GM12878 (cell line): Measurements from ENCODE around the gene GMPR2. TPM values are rescaled to one million over a fixed set of nuclear protein-coding genes. Genes with fewer than 3 reads are reported as not detected.

Experiments
- ATAC-seq: fragments of 200-7000 bp; cut with Tn5 transposase; 3 replicates; pipeline ENCODE4 v1.9.1; 2020; ENCODE audit warnings: mild to moderate bottlenecking, moderate library complexity
- BruUV-seq: library from RNA; stranded (reverse); fragments of 400-500 nt; replicated peaks from 2 replicates; lab custom pipeline; 2021; lab: Mats Ljungman, UMichigan
- CTCF ChIA-PET: fragments of 300-600 bp; sonication (Branson Sonifier 250); formaldehyde crosslinking; extraction: SDS; loops from one replicate; lab custom pipeline; 2021; ENCODE audit warnings: inconsistent platforms; lab: Yijun Ruan, JAX
- POLR2A ChIA-PET: fragments of 350-600 bp; formaldehyde crosslinking; extraction: SDS; loops from one replicate; lab custom pipeline; 2021; ENCODE audit warnings: inconsistent platforms; lab: Charles Lee
- RAD21 ChIA-PET: fragments of 300-600 bp; sonication (Branson Sonifier 250); formaldehyde crosslinking; loops from one replicate; lab custom pipeline; 2023; ENCODE audit warnings: antibody characterized with exemption; ENCODE audit not compliant: unreplicated experiment; lab: Charles Lee
- SMC1A ChIA-PET: fragments of 300-600 bp; sonication (Branson Sonifier 250); formaldehyde crosslinking; loops from one replicate; lab custom pipeline; 2023; ENCODE audit not compliant: unreplicated experiment, uncharacterized antibody; lab: Charles Lee
- DNase-seq: peaks from one replicate; pipeline ENCODE4 v3.0.0-alpha.2; 2011; ENCODE audit warnings: low read depth, low spot score
- FAIRE-seq: peaks from 3 replicates; lab custom pipeline; 2011; peaks lifted over from hg19 to GRCh38; lab: Jason Lieb, UNC
- H2AFZ ChIP-seq: 2 replicates; pipeline ENCODE4 v1.6.0; 2011; ENCODE audit warnings: low read depth, low read length, control low read depth; ENCODE audit not compliant: control insufficient read depth
- H3K27ac ChIP-seq: 2 replicates; pipeline ENCODE4 v1.5.1; 2011; ENCODE audit warnings: control low read depth; ENCODE audit not compliant: control insufficient read depth, insufficient read depth
- H3K27me3 ChIP-seq, 2 experiments: replicated peaks in 1 of 2; 2 replicates each; pipeline versions ENCODE4 v1.6.0 to v1.6.1; 2011; ENCODE audit warnings: low read length in 1 of 2; ENCODE audit not compliant: control insufficient read depth in 2 of 2, insufficient read depth in 2 of 2
- H3K36me3 ChIP-seq, 2 experiments: 2 replicates each; pipeline ENCODE4 v1.5.1; 2011; ENCODE audit warnings: low read length in 1 of 2; ENCODE audit not compliant: control insufficient read depth in 2 of 2, insufficient read depth in 2 of 2
- H3K4me1 ChIP-seq: 2 replicates; pipeline ENCODE4 v1.6.1; 2011; ENCODE audit warnings: mild to moderate bottlenecking, low read length, moderate library complexity, mixed read lengths; ENCODE audit not compliant: control insufficient read depth, insufficient read depth
- H3K4me2 ChIP-seq: 2 replicates; pipeline ENCODE4 v1.6.0; 2011; ENCODE audit warnings: control low read depth; ENCODE audit not compliant: control insufficient read depth, insufficient read depth
- H3K4me3 ChIP-seq: fragments of 200-600 bp; sonication (generic); 2 replicates; pipeline ENCODE4 v1.5.1; 2016
- H3K79me2 ChIP-seq: 2 replicates; pipeline ENCODE4 v1.6.0; 2011; ENCODE audit warnings: low read length; ENCODE audit not compliant: control insufficient read depth, insufficient read depth
- H3K9ac ChIP-seq: 2 replicates; pipeline ENCODE4 v1.8.0; 2011; ENCODE audit warnings: low read length, control low read depth, mixed read lengths; ENCODE audit not compliant: control insufficient read depth, insufficient read depth
- H3K9me3 ChIP-seq: replicated peaks from 3 replicates; pipeline ENCODE4 v1.5.1; 2011; ENCODE audit warnings: mild to moderate bottlenecking, low read length; ENCODE audit not compliant: control insufficient read depth, insufficient read depth
- H4K20me1 ChIP-seq: 2 replicates; pipeline ENCODE4 v1.6.0; 2011; ENCODE audit not compliant: control insufficient read depth, insufficient read depth
- CBX3 ChIP-seq: fragments of 200-600 bp; sonication (generic); IDR thresholded peaks from 2 replicates; pipeline ENCODE4 v1.6.1; 2016; ENCODE audit warnings: low read depth, borderline replicate concordance
- CHD4 ChIP-seq: fragments of 200-600 bp; sonication (generic); IDR thresholded peaks from 2 replicates; pipeline ENCODE4 v1.6.1; 2016; ENCODE audit warnings: mild to moderate bottlenecking
- CREB1 ChIP-seq: IDR thresholded peaks from 2 replicates; pipeline ENCODE4 v1.6.1; 2012; ENCODE audit warnings: low read depth, mild to moderate bottlenecking, inconsistent platforms
- ESRRA ChIP-seq: IDR thresholded peaks from 2 replicates; pipeline ENCODE4 v1.6.1; 2012; ENCODE audit warnings: mild to moderate bottlenecking, low read length, improper control_type of control experiment
- MAX ChIP-seq: IDR thresholded peaks from 2 replicates; pipeline ENCODE4 v1.6.1; 2012; ENCODE audit warnings: low read depth, low read length, improper control_type of control experiment
- MEF2A ChIP-seq: IDR thresholded peaks from 2 replicates; pipeline ENCODE4 v1.6.1; 2011; ENCODE audit warnings: low read depth, mild to moderate bottlenecking, low read length, moderate library complexity; ENCODE audit not compliant: insufficient read depth
- MLLT1 ChIP-seq: fragments of 450-650 bp; IDR thresholded peaks from 2 replicates; pipeline ENCODE4 v1.6.1; 2016; ENCODE audit warnings: mild to moderate bottlenecking
- MYB ChIP-seq: fragments of 150-350 bp; IDR thresholded peaks from 2 replicates; pipeline ENCODE4 v1.6.1; 2014; ENCODE audit warnings: mild to moderate bottlenecking, low read depth, low read length, borderline replicate concordance
- PAX5 ChIP-seq: IDR thresholded peaks from 2 replicates; pipeline ENCODE4 v1.6.1; 2011; ENCODE audit warnings: low read depth, low read length, borderline replicate concordance
- PRDM15 ChIP-seq: fragments of 450-650 bp; formaldehyde crosslinking; IDR thresholded peaks from 2 replicates; pipeline ENCODE4 v1.4.0; 2020; ENCODE audit warnings: mild to moderate bottlenecking, moderate library complexity
- SUPT20H ChIP-seq: IDR thresholded peaks from 2 replicates; pipeline ENCODE4 v1.6.1; 2011; ENCODE audit warnings: low read depth, mild to moderate bottlenecking, low read length, moderate library complexity, borderline replicate concordance; ENCODE audit not compliant: control insufficient read depth
- TCF3 ChIP-seq: IDR thresholded peaks from 2 replicates; pipeline ENCODE4 v1.6.1; 2012; ENCODE audit warnings: low read depth, mild to moderate bottlenecking, low read length, borderline replicate concordance; ENCODE audit not compliant: insufficient read depth
- WGBS: methylation state at CpG from one replicate; pipeline ENCODE4 v1.1.6; 2016; ENCODE audit warnings: low lambda C conversion rate; ENCODE audit not compliant: insufficient replicate concordance, insufficient coverage; ENCODE audit errors: missing lambda C conversion rate; 5-methylcytosine and 5-hydroxymethylcytosine counted together
- in situ Hi-C: fragments of 300-500 bp; cut with MboI; formaldehyde crosslinking; loops from 9 replicates; pipeline ENCODE4 v1.14.3; 2018; ENCODE audit warnings: mixed read lengths
- intact Hi-C: fragments of 100-400 bp; cut with micrococcal nuclease; formaldehyde crosslinking; loops from one replicate; pipeline ENCODE4 v1.14.2; 2022; ENCODE audit not compliant: unreplicated experiment
- polyA plus RNA-seq, 11 experiments: library from polyadenylated mRNA; depleted of rRNA in 4 of 11; unstranded in 6 of 11; stranded (reverse) in 5 of 11; fragments of >200 nt; fragmentation: Nextera tagmentation in 4 of 11; fragmentation: Illumina TruSeq in 1 of 11; extraction: Ambion mirVana in 4 of 11; extraction: Trizol in 1 of 11; gene quantifications; 1 replicate in 1 of 11; 2 replicates in 10 of 11; pipeline versions ENCODE4 v1.2.1 to v1.2.3, GENCODE V29; 2011 to 2016; ENCODE audit warnings: inconsistent platforms in 2 of 11, missing spikeins in 2 of 11, low read depth in 1 of 11
- total RNA-seq, 4 experiments: library from RNA; depleted of rRNA in 3 of 4; stranded (reverse); fragments of >200 nt in 3 of 4; fragmentation: Illumina TruSeq in 1 of 4; extraction: Trizol in 1 of 4; gene quantifications; 2 replicates each; pipeline versions ENCODE4 v1.2.1 to v1.2.3, GENCODE V29; 2013 to 2021

The GMPR2 gene
- total and polyA plus RNA-seq, 10 of the 15 experiments (the other 5 are each of a cell fraction or from before 2014, with no cell fraction given) = 55.1 to 80.3 (median 61.5) TPM

GRCh38 chr14:24249230-24250021, 16.7 kb downstream of the GMPR2 start:
- DNase-seq (no peak), ATAC-seq (no peak)
- H2AFZ ChIP-seq = no peak overlapping the region; the same call in 1 of the 2 replicates
- RAD21 ChIA-PET = interaction anchor here (5.7 kb wide), 1 partner anchor 23 kb away, joined by 59 read pairs; the partner anchor contains the start of gene RABGGTA
- H3K9ac ChIP-seq = no peak overlapping the region
- H4K20me1 ChIP-seq = no peaks in the 10 kb centered on the region
- H3K4me3 ChIP-seq = peak overlapping the region; percentile 35; the same call in 1 of the 2 replicates
- no TSS peak for BruUV-seq
- in situ Hi-C loops = no loop called here
- 0 out of 2 replicates have a peak overlapping the region, but pooled peaks have one; percentile 21 for H3K4me2 ChIP-seq
- TF ChIP-seq MLLT1 (no peak), CREB1 (no peak), TCF3 (no peak), PRDM15 (no peak), SUPT20H (no peak), MEF2A (no peak), MYB (no peak), PAX5 (no peak), CHD4 (no peak), MAX (no peak), ESRRA (no peak), CBX3 (no peak)
- TF ChIP-seq, all 136 proteins: peak for 0
- H3K9me3 ChIP-seq = no peaks in the 10 kb centered on the region
- POLR2A ChIA-PET = interaction anchor here (0.7 to 9.2 kb wide), 3 partner anchors 13 to 37 kb away, joined by 3 to 171 read pairs (median 3); partner anchors contain the start of gene RABGGTA
- H3K27ac ChIP-seq = peak overlapping the region; percentile 13; the same call in 1 of the 2 replicates
- H3K27me3 ChIP-seq = no peaks in the 10 kb centered on the region
- WGBS = 68% methylated on average over 13 of the region's 13 CpGs
- H3K36me3 ChIP-seq = peaks cover 0 to 3% of the 10 kb centered on the region in 2 experiments; a peak in 2 of 4 replicates
- SMC1A ChIA-PET = interaction anchor here (1.0 to 11.0 kb wide), 2 partner anchors 24 to 47 kb away, joined by 3 to 141 read pairs; partner anchors contain the start of gene RABGGTA
- H3K79me2 ChIP-seq = no peaks in the 10 kb centered on the region
- H3K4me1 ChIP-seq = peaks cover 38% of the 10 kb centered on the region
- CTCF ChIA-PET = interaction anchor here (1.0 to 12.3 kb wide), 4 partner anchors 15 to 59 kb away, joined by 3 to 368 read pairs (median 148); partner anchors contain the start of genes CIDEB, DHRS1, NOP9 and RABGGTA
- FAIRE-seq = no peak
- intact Hi-C loops = no loop called here
